HG02981 (cell line): ENCODE data around the gene NGF.

ENCODE experiments used
- ATAC-seq: cut with Tn5 transposase; IDR thresholded peaks from one replicate; pipeline ENCODE4 v1.9.1; 2021; ENCODE audit warnings: mild to moderate bottlenecking, moderate library complexity; ENCODE audit not compliant: unreplicated experiment

The NGF gene

GRCh38 chr1:115337276-115337632, 795 bp downstream of the NGF start:
- ATAC-seq: no peak

- ATAC-seq: no peak
Observed at GRCh38 chr1:115336741-115337140, 1.3 kb downstream of the NGF start.

- ATAC-seq: no peak
Observed at GRCh38 chr1:115332813-115333608, 5.0 kb downstream of the NGF start.

GRCh38 chr1:115331558-115332331, 6.3 kb downstream of the NGF start:
- no peak for ATAC-seq

- no peak for ATAC-seq
Observed at GRCh38 chr1:115330480-115331013, 7.5 kb downstream of the NGF start.

- no peak for ATAC-seq
Observed at GRCh38 chr1:115329965-115330364, 8.1 kb downstream of the NGF start.

GRCh38 chr1:115327270-115327669, 10.8 kb downstream of the NGF start:
- ATAC-seq: no peak

GRCh38 chr1:115326419-115326818, 11.6 kb downstream of the NGF start:
- ATAC-seq: no peak

- ATAC-seq: no peak
Observed at GRCh38 chr1:115325874-115326273, 12.2 kb downstream of the NGF start.

GRCh38 chr1:115324649-115325420, 13.2 kb downstream of the NGF start:
- no peak for ATAC-seq

GRCh38 chr1:115323366-115324004, 14.6 kb downstream of the NGF start:
- ATAC-seq: no peak

GRCh38 chr1:115322631-115323030, 15.4 kb downstream of the NGF start:
- ATAC-seq: no peak

GRCh38 chr1:115320377-115320776, 17.7 kb downstream of the NGF start:
- ATAC-seq: no peak

- no peak for ATAC-seq
Observed at GRCh38 chr1:115319706-115320105, 18.3 kb downstream of the NGF start.

- ATAC-seq: no peak
Observed at GRCh38 chr1:115317101-115318012, 20.7 kb downstream of the NGF start.

- ATAC-seq: no peak
Observed at GRCh38 chr1:115314765-115315164, 23.3 kb downstream of the NGF start.

GRCh38 chr1:115314092-115314491, 24.0 kb downstream of the NGF start:
- no peak for ATAC-seq

- ATAC-seq: no peak
Observed at GRCh38 chr1:115313182-115313581, 24.9 kb downstream of the NGF start.

- no peak for ATAC-seq
Observed at GRCh38 chr1:115312742-115313141, 25.3 kb downstream of the NGF start.

- no peak for ATAC-seq
Observed at GRCh38 chr1:115311474-115311989, 26.5 kb downstream of the NGF start.
